Activated T-cell treated with anti-CD3 and anti-CD28 coated beads for 24 hours (primary cell): ENCODE data around the gene METTL26.
A peak's percentile ranks its signal among the peaks of the same experiment; 100 is the strongest.

Experiments
- DNase-seq: peaks from one replicate; pipeline ENCODE4 v3.0.0-alpha.2; 2020; ENCODE audit warnings: low read depth

The METTL26 gene

DNA sequence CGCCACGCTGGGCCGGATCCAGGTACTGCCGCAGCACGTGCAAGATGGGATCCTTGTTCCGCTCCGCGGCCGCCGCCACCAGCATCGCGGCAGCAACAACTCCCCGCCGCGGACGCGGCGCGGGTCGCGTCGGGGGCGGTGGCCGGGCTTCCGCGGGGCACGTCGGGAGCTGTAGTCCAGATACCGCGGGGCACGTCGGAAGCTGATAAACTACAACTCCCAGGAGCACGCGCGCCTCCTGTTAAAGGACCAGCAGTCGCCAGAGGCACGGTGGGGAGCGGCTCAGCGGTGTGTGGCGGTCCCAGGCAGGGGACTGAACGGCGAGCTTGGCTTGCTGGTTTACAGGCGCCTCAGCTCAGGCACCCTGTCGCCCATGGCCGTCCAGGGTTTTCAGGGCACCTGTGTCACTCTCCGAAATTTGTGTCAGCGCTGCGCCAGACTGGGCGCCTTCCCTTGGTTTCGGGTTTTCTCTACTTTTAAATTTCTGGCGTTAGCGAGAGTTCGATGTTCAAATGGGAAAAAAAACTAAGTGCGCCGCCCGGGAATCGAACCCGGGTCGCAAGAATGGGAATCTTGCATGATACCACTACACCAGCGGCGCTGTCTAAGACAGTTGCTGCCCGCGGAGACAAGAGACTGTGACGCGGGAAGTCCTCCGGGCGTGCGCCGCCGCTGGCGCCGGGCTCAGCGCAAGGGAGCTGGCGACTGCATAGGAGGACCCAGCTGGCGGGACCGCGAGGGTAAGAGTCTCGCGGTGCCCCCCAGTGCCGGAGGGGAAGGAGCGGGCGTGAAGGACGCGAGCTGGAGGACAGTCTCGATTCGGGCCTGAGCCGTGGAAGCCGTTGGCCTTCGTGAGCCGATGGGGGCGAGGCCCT is at the start of gene METTL26:
METTL26 (minus strand) TSS at position 100 of the 875 bp plus-strand sequence; CDS start at position 85, 15 bp downstream.
- DNase-seq = peak; percentile 89

DNA sequence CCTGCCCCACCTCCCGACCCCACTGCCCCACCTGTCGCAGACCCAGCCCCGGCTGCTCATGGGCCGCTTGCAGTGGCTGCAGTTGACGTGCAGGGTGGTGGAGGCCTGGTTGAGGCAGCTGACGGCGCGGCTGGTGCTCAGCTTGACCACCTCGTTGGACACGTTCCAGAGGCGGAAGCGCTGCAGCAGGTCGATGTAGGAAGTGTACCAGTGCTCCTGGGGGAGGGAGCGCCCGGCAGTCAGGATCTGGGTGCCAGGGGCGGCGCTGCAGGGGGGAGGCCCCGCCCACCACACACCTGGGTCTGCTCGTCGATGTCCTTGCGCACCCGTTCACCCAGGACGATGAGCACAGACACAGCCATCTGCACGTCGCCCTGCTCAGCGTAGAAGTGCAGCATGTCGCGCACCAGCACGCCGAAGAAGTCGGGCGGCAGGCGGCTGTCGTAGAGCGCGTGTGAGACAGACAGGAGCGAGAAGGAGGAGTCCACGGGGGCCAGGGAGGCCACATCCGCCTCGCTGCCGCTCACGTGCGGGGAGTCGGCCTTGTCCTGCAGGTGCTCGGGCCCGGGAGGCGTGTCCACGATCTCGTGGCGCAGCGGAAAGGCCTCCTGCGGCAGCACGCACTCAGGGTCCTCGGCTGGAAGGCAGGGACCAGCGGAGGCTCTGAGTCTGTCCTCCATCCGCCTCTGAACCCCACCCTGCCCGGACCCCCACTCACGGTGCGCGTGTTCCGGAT is 49.0 kb upstream of the METTL26 start:
- DNase-seq = no peak

DNA sequence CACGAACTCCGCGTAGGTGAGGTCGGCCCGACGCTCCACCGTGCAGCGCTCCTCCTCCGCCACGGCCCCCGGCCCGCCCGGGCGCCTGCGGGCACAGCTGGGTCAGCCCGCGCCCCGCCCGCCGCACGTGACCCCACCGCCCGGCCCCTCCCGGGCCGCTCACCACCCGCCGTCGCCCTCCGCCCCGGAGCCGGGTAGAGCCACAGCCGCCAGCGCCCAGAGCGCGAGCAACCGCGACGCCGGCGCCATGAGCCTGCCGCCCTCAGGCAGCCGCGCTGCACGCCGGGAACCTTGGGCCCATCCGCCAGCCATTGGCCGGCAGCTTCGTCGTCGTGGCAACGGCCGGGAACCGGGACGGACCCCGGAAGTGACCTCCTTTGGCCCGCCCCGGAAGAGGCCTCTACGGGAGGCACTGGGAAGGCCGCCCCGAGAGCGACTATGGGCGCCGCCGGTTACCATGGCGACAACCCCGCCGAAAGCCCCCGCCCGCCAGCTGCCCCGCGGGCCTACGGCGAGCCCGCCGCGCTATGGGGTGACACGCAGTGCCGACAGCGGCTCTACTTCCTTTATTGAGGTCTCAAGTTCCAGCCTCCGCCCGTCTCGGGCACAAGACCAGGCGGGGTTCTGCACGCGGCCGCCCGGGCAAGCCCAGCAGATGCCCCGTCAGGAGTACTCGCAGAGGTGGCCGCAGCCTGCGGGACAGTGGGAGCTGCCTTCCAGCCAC is 48.1 kb upstream of the METTL26 start, which contains the start of gene JMJD8:
JMJD8 (minus strand) TSS at position 264 of the 724 bp plus-strand sequence; CDS start at position 249, 15 bp downstream.
- DNase-seq = peak; percentile 98

DNA sequence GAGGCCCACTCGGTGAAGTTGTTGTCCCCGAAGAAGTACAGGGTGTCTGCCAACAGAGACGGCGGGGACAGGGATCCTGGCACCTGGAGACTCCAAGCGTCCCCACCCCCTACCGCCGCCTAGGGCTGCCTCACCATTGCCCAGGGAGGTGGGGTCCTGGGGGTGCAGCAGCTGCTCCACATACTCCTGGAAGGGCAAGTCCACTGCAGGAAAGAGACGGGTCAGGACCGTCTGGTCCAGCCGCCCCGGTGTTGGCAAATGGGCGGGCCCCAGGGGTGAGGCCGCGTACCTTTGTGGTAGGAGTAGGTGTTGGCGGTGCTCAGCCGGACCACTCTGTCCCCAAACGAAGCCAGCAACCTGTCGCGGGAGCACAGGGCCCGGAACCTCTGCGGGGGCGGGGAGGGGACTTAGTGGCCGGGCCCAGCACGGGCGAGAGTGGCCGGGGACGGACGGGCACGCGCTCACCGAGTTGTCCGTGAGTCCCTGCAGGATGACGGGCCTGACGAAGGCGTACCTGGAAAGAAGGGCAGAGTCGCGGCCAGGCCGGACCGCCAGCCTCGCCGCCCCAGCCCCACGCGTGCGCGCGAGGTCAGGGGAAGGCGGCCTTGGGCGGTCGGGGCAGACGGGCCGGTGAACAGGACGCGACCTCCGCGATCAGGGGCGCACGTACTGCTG is 47.4 kb upstream of the METTL26 start:
- DNase-seq = no peak

DNA sequence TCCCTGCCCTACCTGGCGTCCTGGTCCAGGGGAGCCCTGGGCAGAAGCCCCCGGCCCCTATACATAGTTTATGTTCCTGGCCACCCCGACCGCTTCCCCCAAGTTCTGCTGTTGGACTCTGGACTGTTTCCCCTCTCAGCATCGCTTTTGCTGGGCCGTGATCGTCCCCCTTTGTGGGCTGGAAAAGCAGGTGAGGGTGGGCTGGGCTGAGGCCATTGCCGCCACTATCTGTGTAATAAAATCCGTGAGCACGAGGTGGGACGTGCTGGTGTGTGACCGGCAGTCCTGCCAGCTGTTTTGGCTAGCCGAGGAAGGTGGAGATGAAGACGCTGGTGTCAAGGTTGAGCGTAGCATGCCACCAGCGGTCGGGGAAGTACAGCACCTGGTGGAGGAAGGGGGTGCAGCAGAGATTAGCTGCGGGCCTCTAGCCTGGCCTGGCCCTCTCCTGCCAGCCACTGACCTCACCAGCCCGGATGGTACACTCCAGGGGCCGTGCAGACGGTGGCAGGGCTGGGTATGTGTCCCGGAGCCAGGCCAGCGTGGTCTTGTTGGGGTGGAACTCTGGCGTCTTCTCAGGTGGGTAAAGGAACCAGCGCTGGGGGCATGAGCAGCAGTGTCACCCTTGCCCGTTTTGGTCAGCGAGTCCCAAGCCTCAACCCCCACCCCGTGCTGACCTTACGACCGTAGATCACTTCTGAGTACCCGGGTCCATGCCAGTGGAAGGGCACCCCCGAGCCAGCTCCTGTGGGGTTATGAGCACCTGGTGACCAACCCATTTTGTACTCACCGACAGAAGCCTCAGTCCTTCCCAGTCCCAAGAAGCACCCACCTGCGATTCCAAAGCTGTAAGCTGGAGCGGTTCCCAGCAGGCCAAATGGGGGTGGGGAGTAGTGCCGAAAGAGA is 46.6 kb upstream of the METTL26 start:
- DNase-seq = no peak

DNA sequence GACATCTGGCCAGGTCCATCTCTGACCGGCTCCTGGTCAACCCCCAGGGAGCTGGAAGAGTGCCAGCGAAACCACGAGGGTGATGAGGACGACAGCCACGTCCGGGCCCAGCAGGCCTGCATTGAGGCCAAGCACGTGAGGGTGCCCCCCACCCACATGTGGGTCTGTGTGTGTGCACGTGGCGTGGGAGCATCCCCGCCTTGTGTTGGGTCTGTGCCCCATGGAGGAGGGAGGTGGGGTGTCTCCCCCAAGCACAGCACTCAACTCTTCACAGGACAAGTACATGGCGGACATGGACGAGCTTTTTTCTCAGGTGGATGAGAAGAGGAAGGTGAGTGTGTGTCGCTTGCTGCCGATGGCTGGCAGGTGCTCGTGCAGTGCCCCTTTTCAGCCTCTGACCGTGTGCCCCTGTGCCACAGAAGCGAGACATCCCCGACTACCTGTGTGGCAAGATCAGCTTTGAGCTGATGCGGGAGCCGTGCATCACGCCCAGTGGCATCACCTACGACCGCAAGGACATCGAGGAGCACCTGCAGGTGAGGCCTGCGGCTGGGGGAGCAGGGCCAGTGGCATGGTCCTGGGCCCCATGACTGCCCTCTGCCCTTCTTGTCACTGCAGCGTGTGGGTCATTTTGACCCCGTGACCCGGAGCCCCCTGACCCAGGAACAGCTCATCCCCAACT is 45.8 kb upstream of the METTL26 start:
- DNase-seq = no peak

DNA sequence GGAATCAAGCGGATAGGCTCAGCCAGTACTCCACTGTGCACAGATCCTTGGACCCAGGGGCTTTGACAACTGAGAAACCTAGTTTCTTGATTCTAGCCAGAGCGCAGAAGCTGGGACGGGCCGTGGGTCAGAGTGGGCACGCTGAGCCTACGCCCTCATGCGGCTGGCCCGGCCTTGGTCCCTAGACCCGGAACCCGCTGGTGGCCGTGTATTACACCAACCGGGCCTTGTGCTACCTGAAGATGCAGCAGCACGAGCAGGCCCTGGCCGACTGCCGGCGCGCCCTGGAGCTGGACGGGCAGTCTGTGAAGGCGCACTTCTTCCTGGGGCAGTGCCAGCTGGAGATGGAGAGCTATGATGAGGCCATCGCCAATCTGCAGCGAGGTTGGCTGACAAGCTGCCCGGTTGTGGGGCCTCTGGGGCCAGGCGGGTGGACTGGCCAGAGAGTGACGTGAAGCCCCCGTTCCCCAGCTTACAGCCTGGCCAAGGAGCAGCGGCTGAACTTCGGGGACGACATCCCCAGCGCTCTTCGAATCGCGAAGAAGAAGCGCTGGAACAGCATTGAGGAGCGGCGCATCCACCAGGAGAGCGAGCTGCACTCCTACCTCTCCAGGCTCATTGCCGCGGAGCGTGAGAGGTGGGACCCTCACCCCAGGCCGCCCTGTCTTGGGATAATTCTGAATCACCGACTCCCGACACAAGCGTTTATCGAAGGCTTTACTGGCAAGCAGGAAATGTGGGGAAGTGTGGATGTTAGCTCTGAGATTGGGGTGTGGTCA is 45.1 kb upstream of the METTL26 start:
- DNase-seq = no peak

DNA sequence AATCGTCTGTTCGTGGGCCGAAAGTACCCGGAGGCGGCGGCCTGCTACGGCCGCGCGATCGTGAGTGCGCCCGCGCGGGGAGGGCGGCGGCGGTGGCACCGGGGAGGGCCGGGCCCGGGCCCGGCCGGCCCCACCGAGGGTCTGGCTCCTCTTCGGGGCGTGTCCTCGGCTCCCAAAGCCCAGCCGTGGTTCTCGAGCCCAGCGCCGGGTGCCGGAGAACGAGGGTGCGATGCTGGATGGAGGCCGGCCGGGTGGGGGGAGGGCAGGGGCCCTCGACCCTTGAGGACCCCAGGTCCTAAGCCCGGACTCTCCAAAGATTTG is 44.5 kb upstream of the METTL26 start:
- no peak for DNase-seq

DNA sequence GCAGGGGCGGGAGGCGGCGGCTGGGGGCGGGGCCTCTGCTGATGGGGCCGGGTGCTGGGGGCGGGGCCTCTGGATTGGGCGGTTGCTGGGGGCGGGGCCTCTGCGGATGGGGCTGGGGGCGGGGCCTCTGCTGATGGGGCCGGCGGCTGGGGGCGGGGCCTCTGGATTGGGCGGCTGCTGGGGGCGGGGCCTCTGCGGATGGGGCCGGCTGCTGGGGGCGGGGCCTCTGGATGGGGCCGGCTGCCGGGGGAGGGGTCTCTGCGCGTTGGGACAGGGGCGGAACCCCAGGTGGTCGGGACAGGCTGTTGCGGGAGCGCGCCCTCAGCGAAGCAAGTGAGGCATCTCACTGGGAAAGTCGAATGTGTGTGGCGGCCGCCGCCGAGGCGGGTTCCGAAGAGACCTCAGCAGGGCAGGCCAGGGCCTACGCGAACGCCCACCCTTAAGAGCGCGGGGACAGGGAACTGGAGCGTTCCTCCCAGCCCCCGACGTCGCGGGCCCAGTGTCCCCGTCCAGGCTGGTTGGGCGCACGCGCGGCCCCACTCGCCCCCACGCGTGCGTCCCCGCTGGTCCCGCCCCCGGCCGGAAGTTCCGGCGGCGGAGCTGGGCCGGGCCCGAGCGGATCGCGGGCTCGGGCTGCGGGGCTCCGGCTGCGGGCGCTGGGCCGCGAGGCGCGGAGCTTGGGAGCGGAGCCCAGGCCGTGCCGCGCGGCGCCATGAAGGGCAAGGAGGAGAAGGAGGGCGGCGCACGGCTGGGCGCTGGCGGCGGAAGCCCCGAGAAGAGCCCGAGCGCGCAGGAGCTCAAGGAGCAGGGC is 43.9 kb upstream of the METTL26 start, which contains the start of gene STUB1:
STUB1 (plus strand) TSS at position 597 of the 811 bp plus-strand sequence; CDS start at position 713, 116 bp downstream.
- peak; percentile 86 for DNase-seq

DNA sequence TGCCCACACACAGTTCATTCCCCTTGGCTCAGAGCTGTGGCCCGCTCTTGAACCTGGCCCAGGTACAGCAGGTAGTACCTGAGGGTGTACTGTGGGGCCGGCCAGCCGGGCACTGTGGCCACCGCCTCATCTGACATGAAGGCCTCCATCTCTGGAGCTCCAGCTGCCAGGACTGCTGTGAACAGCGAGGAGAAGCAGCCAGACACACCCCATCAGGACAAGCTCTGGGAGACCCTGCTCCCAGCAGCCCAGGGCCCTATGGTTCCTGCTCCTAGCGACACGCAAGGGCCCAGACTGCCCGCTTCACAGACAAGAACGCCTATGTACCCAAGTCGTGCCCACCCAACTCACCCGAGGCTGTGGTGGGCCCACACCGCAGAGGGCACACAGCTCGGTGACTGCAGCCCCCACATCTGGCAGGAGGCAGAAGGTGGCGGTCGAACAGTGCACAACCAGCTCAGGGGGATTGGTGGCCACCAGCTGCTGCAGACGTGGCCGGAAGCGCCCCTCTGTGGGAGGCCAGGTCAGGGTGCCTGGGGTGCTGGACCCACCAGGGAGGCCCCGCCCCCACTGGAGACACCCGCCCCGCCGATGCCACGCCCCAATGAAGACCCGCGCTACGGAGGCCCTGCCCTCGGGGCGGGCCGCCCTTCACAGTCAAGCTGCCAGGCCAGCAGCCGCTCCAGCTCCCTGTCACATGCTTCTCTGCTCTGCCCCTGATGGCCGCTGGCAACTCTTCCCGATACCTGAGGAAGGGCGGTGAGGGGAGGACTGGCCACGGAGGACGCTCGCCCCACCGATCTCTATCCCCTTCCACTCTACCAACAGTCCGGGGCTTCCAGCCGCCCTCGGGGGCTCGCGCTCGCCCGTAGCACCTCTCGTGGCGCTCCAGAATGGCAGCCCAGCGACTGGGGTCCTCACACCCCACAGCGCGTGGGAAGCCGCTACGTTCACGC is 43.0 kb upstream of the METTL26 start:
- no peak for DNase-seq

DNA sequence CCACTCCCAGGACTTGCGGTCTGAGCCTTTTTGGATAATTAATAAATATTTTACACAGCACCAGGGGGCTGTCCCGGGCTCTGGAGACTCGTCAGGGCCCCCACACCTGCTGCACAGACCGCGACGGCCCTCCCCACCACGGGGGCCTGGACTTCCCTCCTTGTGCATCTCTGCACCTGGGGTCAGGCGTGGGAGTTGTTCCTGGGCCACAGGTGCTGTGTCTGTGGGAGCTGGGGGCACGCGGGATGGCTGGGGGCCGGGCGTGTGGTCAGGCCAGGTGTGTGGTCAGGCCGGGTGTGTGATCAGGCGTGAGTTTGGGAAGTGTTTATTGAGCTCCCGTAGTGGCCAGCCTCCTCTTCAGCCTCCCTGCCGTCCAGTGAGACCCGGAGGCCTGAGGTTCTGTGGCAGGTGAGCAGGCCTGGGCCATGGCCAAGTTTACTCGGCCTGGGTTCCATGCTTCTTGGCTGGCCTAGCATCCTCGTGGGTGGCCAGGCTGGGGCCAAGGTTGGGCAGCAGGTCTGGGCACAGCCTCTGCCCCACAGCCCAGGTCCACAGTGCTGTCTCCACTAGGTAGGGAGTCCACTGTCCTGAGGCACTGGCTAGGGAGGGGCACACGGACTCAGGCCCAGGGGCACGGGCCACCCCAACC is 42.2 kb upstream of the METTL26 start:
- no peak for DNase-seq

DNA sequence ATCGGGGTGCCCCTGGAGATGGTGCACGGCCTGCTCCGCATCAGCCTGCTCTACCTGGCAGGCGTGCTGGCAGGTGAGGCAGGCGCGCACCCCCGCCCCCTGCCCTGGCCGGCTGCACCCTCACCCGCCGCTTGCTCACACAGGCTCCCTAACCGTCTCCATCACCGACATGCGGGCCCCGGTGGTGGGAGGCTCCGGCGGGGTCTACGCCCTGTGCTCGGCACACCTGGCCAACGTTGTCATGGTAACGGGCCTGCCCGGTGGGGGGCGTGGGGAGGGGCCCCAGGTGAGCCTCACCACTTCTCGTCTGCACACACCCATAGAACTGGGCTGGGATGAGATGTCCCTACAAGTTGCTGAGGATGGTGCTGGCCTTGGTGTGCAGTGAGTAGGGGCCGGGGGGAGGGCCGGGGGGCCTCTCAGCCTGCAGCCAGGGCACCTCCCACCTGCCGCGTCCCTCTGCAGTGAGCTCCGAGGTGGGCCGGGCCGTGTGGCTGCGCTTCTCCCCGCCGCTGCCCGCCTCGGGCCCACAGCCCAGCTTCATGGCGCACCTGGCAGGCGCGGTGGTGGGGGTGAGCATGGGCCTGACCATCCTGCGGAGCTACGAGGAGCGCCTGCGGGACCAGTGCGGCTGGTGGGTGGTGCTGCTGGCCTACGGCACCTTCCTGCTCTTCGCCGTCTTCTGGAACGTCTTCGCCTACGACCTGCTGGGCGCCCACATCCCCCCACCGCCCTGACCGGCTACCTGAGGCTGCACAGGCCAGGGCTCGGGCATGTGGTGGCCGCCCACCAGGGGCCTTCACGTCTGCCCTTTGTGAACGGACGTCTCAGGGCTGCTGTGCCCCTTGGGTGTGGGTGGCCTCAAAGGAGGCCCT is 41.4 kb upstream of the METTL26 start:
- DNase-seq = no peak

DNA sequence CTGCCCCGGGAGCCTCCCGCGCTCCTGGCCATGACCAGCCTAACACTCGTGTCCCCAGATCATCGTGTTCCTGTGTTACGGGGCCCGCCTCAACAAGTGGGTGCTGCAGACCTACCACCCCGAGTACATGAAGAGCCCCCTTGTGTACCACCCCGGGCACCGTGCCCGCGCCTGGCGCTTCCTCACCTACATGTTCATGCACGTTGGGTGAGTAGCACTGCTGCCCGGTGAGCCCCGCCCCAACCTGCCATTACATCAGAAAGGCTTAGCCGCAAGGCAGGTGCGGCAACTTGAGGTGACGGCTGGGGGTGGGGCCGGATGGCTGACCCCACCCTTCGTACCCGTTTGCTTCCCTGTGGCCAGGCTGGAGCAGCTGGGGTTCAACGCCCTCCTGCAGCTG is 40.8 kb upstream of the METTL26 start:
- no peak for DNase-seq

DNA sequence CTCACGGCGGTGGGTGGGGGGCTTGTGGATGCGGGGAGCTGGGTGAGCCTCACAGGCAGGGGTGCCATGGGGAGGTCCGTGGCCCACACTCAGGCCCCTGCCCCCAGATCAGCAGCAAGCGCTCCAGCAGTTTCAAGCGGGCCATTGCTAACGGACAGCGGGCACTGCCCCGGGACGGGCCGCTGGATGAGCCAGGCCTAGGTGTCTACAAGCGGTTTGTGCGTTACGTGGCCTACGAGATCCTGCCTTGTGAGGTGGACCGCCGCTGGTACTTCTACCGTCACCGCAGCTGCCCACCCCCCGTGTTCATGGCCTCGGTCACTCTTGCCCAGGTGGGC is 40.4 kb upstream of the METTL26 start:
- no peak for DNase-seq

DNA sequence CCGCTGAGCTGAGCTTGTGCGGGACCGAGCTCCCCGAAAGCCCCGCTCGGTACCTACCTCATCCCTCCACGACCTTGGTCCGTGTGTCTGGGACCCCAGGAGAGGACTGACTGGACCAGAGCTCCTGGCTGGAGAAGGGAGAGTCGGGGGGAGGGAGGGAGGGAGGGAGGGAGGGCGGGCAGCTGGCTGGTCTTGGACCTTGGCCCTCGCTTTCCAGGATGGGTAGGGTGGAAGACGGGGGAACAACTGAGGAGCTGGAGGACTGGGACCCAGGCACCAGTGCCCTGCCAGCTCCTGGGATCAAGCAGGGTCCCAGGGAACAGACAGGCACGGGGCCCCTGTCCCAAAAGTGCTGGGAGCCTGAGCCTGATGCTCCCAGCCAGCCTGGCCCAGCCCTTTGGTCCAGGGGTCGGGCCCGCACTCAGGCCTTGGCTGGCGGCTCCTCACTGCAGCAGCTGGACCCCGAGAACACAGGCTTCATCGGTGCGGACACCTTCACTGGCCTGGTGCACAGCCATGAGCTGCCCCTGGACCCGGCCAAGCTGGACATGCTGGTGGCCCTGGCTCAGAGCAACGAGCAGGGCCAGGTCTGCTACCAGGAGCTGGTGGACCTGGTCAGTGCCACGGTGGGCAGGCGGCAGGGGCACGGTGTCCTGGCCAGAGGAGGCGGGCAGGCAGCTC is 39.9 kb upstream of the METTL26 start:
- no peak for DNase-seq
